Subcutaneous adipose tissue (tissue), 4 donors: Measurements from ENCODE around the gene MPPED2. TPM values are rescaled to one million over a fixed set of nuclear protein-coding genes. Genes with fewer than 3 reads are reported as not detected.

Source experiments
- total RNA-seq, 4 donors: library from RNA; depleted of rRNA; stranded (reverse); fragments of >200 nt; gene quantifications; one replicate each; pipeline ENCODE4 v1.1.0, GENCODE V29; 2016
- TF ChIP-seq, protein P1 (sequence below): fragments of 450-650 bp; IDR thresholded peaks from one replicate; pipeline ENCODE4 v1.5.1; 2016; ENCODE audit warnings: low read depth, mild to moderate bottlenecking, control low read depth, antibody characterized with exemption, moderate library complexity

MPPED2 gene
- total RNA-seq, 4 donors from 2014 or later, result 10.5 to 32.4 (median 15.5) TPM

- TF ChIP-seq, protein P1, sequence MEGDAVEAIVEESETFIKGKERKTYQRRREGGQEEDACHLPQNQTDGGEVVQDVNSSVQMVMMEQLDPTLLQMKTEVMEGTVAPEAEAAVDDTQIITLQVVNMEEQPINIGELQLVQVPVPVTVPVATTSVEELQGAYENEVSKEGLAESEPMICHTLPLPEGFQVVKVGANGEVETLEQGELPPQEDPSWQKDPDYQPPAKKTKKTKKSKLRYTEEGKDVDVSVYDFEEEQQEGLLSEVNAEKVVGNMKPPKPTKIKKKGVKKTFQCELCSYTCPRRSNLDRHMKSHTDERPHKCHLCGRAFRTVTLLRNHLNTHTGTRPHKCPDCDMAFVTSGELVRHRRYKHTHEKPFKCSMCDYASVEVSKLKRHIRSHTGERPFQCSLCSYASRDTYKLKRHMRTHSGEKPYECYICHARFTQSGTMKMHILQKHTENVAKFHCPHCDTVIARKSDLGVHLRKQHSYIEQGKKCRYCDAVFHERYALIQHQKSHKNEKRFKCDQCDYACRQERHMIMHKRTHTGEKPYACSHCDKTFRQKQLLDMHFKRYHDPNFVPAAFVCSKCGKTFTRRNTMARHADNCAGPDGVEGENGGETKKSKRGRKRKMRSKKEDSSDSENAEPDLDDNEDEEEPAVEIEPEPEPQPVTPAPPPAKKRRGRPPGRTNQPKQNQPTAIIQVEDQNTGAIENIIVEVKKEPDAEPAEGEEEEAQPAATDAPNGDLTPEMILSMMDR, result no peak
Observed at GRCh38 chr11:30605036-30605605, 19.0 kb upstream of the MPPED2 start.

GRCh38 chr11:30603357-30603756 lies 17.2 kb upstream of the MPPED2 start:
- TF ChIP-seq, protein P1, result no peak

DNA sequence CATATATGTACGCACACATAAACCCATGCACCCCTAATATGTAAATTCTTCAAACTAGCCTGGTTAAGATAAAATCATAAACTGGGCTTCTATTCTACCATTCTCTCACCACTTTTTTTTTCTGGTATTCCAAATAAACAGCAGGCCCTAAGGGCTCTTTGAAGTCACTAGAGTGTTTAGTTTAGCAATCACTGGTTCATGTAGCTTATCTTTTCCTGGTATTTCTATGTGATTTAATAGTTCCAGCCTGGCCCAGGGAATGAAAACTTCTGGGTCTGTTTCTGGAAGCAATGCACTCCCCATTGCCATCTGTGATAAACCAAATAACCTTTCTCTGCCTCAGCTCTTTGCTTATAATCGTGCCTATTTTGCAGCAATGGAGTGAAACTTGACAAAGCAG lies 10.7 kb upstream of the MPPED2 start:
- TF ChIP-seq, protein P1, result no peak

GRCh38 chr11:30595934-30596333 lies 9.8 kb upstream of the MPPED2 start:
- TF ChIP-seq, protein P1, result no peak

DNA sequence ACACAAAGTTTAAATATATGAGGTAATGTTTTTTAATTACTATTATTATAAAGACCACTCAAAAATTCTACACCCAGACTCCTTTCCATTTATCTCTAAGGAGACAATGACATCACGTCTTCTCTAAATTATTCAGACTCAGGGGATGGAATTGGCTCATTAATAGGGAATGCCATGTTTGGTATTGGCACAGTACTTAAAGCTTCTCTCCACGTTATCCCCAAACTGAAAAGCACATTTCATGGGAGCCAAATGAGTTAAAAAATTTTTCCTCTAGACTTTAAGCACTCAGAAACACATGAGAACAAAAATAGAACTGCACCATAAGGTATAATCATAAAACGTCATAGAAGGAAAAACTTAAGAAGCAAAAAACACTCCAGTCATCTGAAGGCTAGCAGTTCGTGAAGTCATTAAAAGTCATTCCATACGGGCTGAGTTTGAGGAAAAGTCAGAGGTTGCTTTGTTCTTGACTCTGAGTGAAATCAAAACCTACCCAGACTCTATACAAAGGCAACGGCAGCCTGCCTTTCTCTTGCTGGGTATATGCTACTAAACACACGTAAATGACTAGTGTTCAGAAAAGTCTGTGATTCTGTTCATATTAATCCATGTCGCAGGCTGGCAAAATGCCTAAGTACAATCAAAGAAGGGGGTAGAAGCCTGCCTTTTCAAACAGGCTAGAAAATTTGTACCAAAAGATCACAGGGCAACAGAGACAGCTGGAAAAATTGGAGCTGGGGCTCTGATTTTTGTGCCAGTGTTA lies 8.7 kb upstream of the MPPED2 start:
- TF ChIP-seq, protein P1, result no peak

GRCh38 chr11:30587269-30587812 lies 1.2 kb upstream of the MPPED2 start:
- TF ChIP-seq, protein P1, result no peak

DNA sequence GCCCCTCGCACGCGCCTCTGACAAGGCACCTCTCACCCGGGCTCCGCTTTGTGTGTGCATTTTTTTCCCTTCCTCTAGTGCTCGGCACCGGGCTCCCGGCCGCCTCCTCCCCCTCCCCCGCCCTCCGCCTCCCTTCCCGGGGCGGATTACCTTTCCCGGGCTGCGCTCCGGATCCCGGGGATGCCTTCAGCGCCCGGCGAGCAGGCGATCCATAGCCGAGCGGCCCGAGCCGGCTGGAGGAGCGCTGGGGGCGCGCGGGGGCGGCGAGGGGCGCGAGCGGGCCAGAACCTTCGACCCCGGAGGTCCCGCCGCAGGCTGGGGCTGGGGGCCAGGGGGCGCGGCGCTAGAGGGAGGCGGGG lies 282 bp downstream of the MPPED2 start:
- TF ChIP-seq, protein P1, result no peak
